Measurements from ENCODE around the gene SPIB.
A peak's percentile ranks its signal among the peaks of the same experiment; 100 is the strongest.
"Not testable (repeated sequence)": the region's sequence is repeated elsewhere in the genome, so short reads cannot be mapped to it uniquely, and the experiment has no call there.

Gene SPIB

GRCh38 chr19:50418176-50419021 is at the start of gene SPIB:
SPIB (plus strand) TSS chr19:50418938; CDS start chr19:50418963, 25 bp downstream.
- DNase-seq = no peak

- peak; percentile 31 to 63 (median 58) for DNase-seq
Observed at GRCh38 chr19:50371914-50372475, 46.7 kb upstream of the SPIB start.

- peak; percentile 99 for DNase-seq
Observed at GRCh38 chr19:50376166-50377050, 42.3 kb upstream of the SPIB start, which contains the start of gene NR1H2. NR1H2 (plus strand) TSS chr19:50376457; CDS start chr19:50377606, 1,149 bp downstream.

- peak in 1 of 3 donors; percentile 37 for DNase-seq
Observed at GRCh38 chr19:50377051-50377461, 41.7 kb upstream of the SPIB start.

- no peak for DNase-seq
Observed at GRCh38 chr19:50377517-50377916, 41.2 kb upstream of the SPIB start.

GRCh38 chr19:50378169-50378862 is 40.4 kb upstream of the SPIB start:
- DNase-seq = no peak

GRCh38 chr19:50378863-50379236 is 39.9 kb upstream of the SPIB start:
- no peak for DNase-seq

- no peak for DNase-seq
Observed at GRCh38 chr19:50379602-50380001, 39.1 kb upstream of the SPIB start.

- no peak for DNase-seq
Observed at GRCh38 chr19:50380137-50380536, 38.6 kb upstream of the SPIB start.

- DNase-seq = no peak
Observed at GRCh38 chr19:50380751-50381151, 38.0 kb upstream of the SPIB start.

- DNase-seq = no peak
Observed at GRCh38 chr19:50381881-50382729, 36.6 kb upstream of the SPIB start.

- no peak for DNase-seq
Observed at GRCh38 chr19:50383001-50383851, 35.5 kb upstream of the SPIB start.

- DNase-seq = peak; percentile 98 to 100 (median 99)
Observed at GRCh38 chr19:50383852-50384684, 34.7 kb upstream of the SPIB start, which contains the start of gene POLD1. POLD1 (plus strand) TSS chr19:50384347; CDS start chr19:50398852, 14,505 bp downstream.

GRCh38 chr19:50384685-50385535 is 33.8 kb upstream of the SPIB start:
- DNase-seq = peak; percentile 79 to 87 (median 80)

GRCh38 chr19:50387176-50387867 is 31.4 kb upstream of the SPIB start:
- peak; percentile 85 to 86 (median 85) for DNase-seq

- DNase-seq = no peak
Observed at GRCh38 chr19:50387868-50388245, 30.9 kb upstream of the SPIB start.

GRCh38 chr19:50390295-50390694 is 28.4 kb upstream of the SPIB start:
- DNase-seq = not testable (repeated sequence)

GRCh38 chr19:50390952-50391351 is 27.8 kb upstream of the SPIB start:
- DNase-seq = not testable (repeated sequence)
